H1 (cell line): ENCODE data around the gene AMH. TPM values are rescaled to one million over a fixed set of nuclear protein-coding genes. Genes with fewer than 3 reads are reported as not detected.

Experiments
- CTCF ChIA-PET: fragments of 300-600 bp; sonication (Branson Sonifier 250); formaldehyde crosslinking; loops from one replicate; lab custom pipeline; 2021; ENCODE audit not compliant: partially characterized antibody; lab: Charles Lee
- POLR2A ChIA-PET: fragments of 300-600 bp; sonication (Branson Sonifier 250); formaldehyde crosslinking; loops from one replicate; lab custom pipeline; 2021; ENCODE audit warnings: inconsistent platforms; ENCODE audit not compliant: partially characterized antibody; lab: Charles Lee
- DNase-seq, 2 experiments: peaks; one replicate each; pipeline versions ENCODE4 v3.0.0 to v3.0.0-alpha.2; 2010 to 2022; ENCODE audit warnings: low spot score in 2 of 2, low read depth in 1 of 2, mixed read lengths in 1 of 2
- FAIRE-seq: peaks from 2 replicates; lab custom pipeline; 2011; peaks lifted over from hg19 to GRCh38; lab: Jason Lieb, UNC
- H2AFZ ChIP-seq: 2 replicates; pipeline ENCODE4 v1.8.1; 2012; ENCODE audit warnings: low read length, inconsistent platforms
- H2AK5ac ChIP-seq: 2 replicates; pipeline ENCODE4 v1.6.1; 2013; ENCODE audit warnings: low read depth, low read length
- H2BK120ac ChIP-seq: replicated peaks from 2 replicates; pipeline ENCODE3; 2013; ENCODE audit warnings: low read depth, low read length, inconsistent platforms
- H2BK12ac ChIP-seq: 2 replicates; pipeline ENCODE4 v1.6.1; 2013; ENCODE audit warnings: low read depth, low read length
- H2BK15ac ChIP-seq: 2 replicates; pipeline ENCODE4 v1.6.1; 2013; ENCODE audit warnings: low read length
- H2BK20ac ChIP-seq: 2 replicates; pipeline ENCODE4 v1.6.1; 2013; ENCODE audit warnings: low read length
- H2BK5ac ChIP-seq: 2 replicates; pipeline ENCODE4 v1.6.1; 2013; ENCODE audit warnings: low read depth, low read length
- H3K14ac ChIP-seq: 2 replicates; pipeline ENCODE4 v1.6.1; 2013; ENCODE audit warnings: inconsistent platforms; ENCODE audit not compliant: insufficient read length
- H3K18ac ChIP-seq: 2 replicates; pipeline ENCODE4 v1.6.1; 2013; ENCODE audit warnings: low read length; ENCODE audit errors: extremely low read depth
- H3K23ac ChIP-seq: 2 replicates; pipeline ENCODE4 v1.6.1; 2013; ENCODE audit warnings: inconsistent platforms; ENCODE audit not compliant: insufficient read length
- H3K23me2 ChIP-seq: 2 replicates; pipeline ENCODE4 v1.6.1; 2013; ENCODE audit warnings: low read depth, low read length
- H3K27ac ChIP-seq: 2 replicates; pipeline ENCODE4 v1.6.1; 2011; ENCODE audit warnings: low read depth, low read length, inconsistent platforms
- H3K27me3 ChIP-seq, 4 experiments: replicated peaks in 1 of 4; 1 replicate in 1 of 4; 2 replicates in 3 of 4; pipeline versions ENCODE4 v1.6.1 to v1.8.1; 2011 to 2013; ENCODE audit warnings: low read length in 3 of 4, mild to moderate bottlenecking in 3 of 4, inconsistent platforms in 2 of 4, mixed read lengths in 2 of 4, moderate library complexity in 1 of 4; ENCODE audit not compliant: control insufficient read depth in 3 of 4, insufficient read depth in 3 of 4; ENCODE audit errors: extremely low read depth in 1 of 4
- H3K36me3 ChIP-seq, 4 experiments: 2 replicates each; pipeline versions ENCODE4 v1.6.1 to v1.8.1; 2011 to 2013; ENCODE audit warnings: mild to moderate bottlenecking in 4 of 4, low read length in 3 of 4, moderate library complexity in 2 of 4, control low read depth in 1 of 4, inconsistent platforms in 1 of 4; ENCODE audit not compliant: insufficient read depth in 4 of 4, control insufficient read depth in 2 of 4
- H3K4ac ChIP-seq: replicated peaks from 2 replicates; pipeline ENCODE3; 2013; ENCODE audit warnings: low read length, low read depth, mixed read lengths, inconsistent platforms; ENCODE audit not compliant: insufficient read length
- H3K4me1 ChIP-seq, 4 experiments: replicated peaks in 1 of 4; 1 replicate in 1 of 4; 2 replicates in 3 of 4; pipeline versions ENCODE4 v1.6.1 to v1.8.1; 2011 to 2013; ENCODE audit warnings: low read length in 3 of 4, inconsistent platforms in 2 of 4, mixed read lengths in 1 of 4; ENCODE audit not compliant: insufficient read depth in 4 of 4, control insufficient read depth in 3 of 4
- H3K4me2 ChIP-seq, 2 experiments: 2 replicates each; pipeline versions ENCODE4 v1.6.1 to v1.8.1; 2011 to 2013; ENCODE audit warnings: low read depth in 2 of 2, low read length in 2 of 2, control low read depth in 1 of 2, inconsistent platforms in 1 of 2, mild to moderate bottlenecking in 1 of 2; ENCODE audit not compliant: insufficient read depth in 1 of 2
- H3K4me3 ChIP-seq, 4 experiments: fragments of 200-600, 300-600 bp in 1 of 4; sonication (generic), shearing (Covaris generic), sonication (Bioruptor Twin) in 1 of 4; 2 replicates each; pipeline versions ENCODE4 v1.5.1 to v1.8.1; 2011 to 2016; ENCODE audit warnings: low read length in 4 of 4, low read depth in 3 of 4, control low read depth in 2 of 4, inconsistent platforms in 2 of 4, mild to moderate bottlenecking in 2 of 4, mixed read lengths in 1 of 4, moderate library complexity in 1 of 4; ENCODE audit not compliant: insufficient read depth in 2 of 4; ENCODE audit errors: extremely low read depth in 1 of 4
- H3K56ac ChIP-seq: replicated peaks from 2 replicates; pipeline ENCODE3; 2013; ENCODE audit warnings: low read depth, mild to moderate bottlenecking, mixed read lengths, low read length, inconsistent platforms; ENCODE audit not compliant: insufficient read length
- H3K79me1 ChIP-seq: 2 replicates; pipeline ENCODE4 v1.6.1; 2013; ENCODE audit warnings: low read depth, low read length, control low read depth
- H3K79me2 ChIP-seq, 2 experiments: 2 replicates each; pipeline versions ENCODE4 v1.6.1 to v1.8.1; 2012 to 2013; ENCODE audit warnings: low read length in 2 of 2, mild to moderate bottlenecking in 2 of 2, inconsistent platforms in 1 of 2; ENCODE audit not compliant: insufficient read depth in 2 of 2, control insufficient read depth in 1 of 2
- H3K9ac ChIP-seq, 4 experiments: replicated peaks in 1 of 4; 1 replicate in 1 of 4; 2 replicates in 3 of 4; pipeline versions ENCODE4 v1.6.1 to v1.8.1; 2011 to 2013; ENCODE audit warnings: low read depth in 3 of 4, low read length in 3 of 4, control low read depth in 2 of 4, mild to moderate bottlenecking in 2 of 4, moderate library complexity in 2 of 4, inconsistent platforms in 1 of 4; ENCODE audit errors: extremely low read depth in 1 of 4
- H3K9me3 ChIP-seq, 2 experiments: 2 replicates each; pipeline versions ENCODE4 v1.6.1 to v1.8.1; 2012 to 2013; ENCODE audit warnings: mild to moderate bottlenecking in 2 of 2, moderate library complexity in 2 of 2, control low read depth in 1 of 2, inconsistent platforms in 1 of 2, low read depth in 1 of 2, low read length in 1 of 2, mixed read lengths in 1 of 2; ENCODE audit not compliant: insufficient read depth in 2 of 2
- H4K20me1 ChIP-seq, 2 experiments: replicated peaks in 1 of 2; 2 replicates each; pipeline versions ENCODE3 to v1.8.1; 2011 to 2013; ENCODE audit warnings: inconsistent platforms in 2 of 2, low read length in 2 of 2, mild to moderate bottlenecking in 1 of 2; ENCODE audit not compliant: insufficient read depth in 2 of 2, control insufficient read depth in 1 of 2
- H4K5ac ChIP-seq: 2 replicates; pipeline ENCODE4 v1.6.1; 2013; ENCODE audit warnings: low read length, low read depth, mixed read lengths, inconsistent platforms; ENCODE audit not compliant: insufficient read length
- H4K8ac ChIP-seq: 2 replicates; pipeline ENCODE4 v1.8.0; 2013; ENCODE audit warnings: mild to moderate bottlenecking, moderate library complexity, low read length, inconsistent platforms; ENCODE audit not compliant: insufficient read depth; ENCODE audit errors: extremely low read depth
- H4K91ac ChIP-seq: replicated peaks from 2 replicates; pipeline ENCODE3; 2013; ENCODE audit warnings: low read length, mixed read lengths, inconsistent platforms; ENCODE audit not compliant: insufficient read length
- GTF2F1 ChIP-seq: IDR thresholded peaks from 2 replicates; pipeline ENCODE4 v1.6.1; 2012; ENCODE audit warnings: low read depth, low read length, improper control_type of control experiment, borderline replicate concordance
- MAFK ChIP-seq: IDR thresholded peaks from 2 replicates; pipeline ENCODE4 v1.6.1; 2012; ENCODE audit warnings: low read depth, mild to moderate bottlenecking, improper control_type of control experiment, low read length
- MAX ChIP-seq: IDR thresholded peaks from 2 replicates; pipeline ENCODE4 v1.6.1; 2012; ENCODE audit warnings: inconsistent platforms
- NRF1 ChIP-seq: IDR thresholded peaks from 2 replicates; pipeline ENCODE4 v1.6.1; 2011; ENCODE audit warnings: mild to moderate bottlenecking, low read depth, low read length, improper control_type of control experiment
- SRF ChIP-seq: IDR thresholded peaks from 2 replicates; pipeline ENCODE4 v1.6.1; 2011; ENCODE audit warnings: mild to moderate bottlenecking, low read depth, low read length, moderate library complexity
- TAF7 ChIP-seq: optimal IDR thresholded peaks from 2 replicates; pipeline ENCODE3; 2011; ENCODE audit warnings: low read depth, mild to moderate bottlenecking, inconsistent platforms, low read length, moderate library complexity, borderline replicate concordance
- WGBS, 2 experiments: shearing (Covaris generic) in 1 of 2; methylation state at CpG; one replicate each; pipeline versions ENCODE4 v1.1.6 to v1.1.7; 2013 to 2015; ENCODE audit warnings: low lambda C conversion rate in 2 of 2, mixed read lengths in 2 of 2, inconsistent platforms in 1 of 2, low coverage in 1 of 2, missing lambda C conversion rate in 1 of 2; ENCODE audit not compliant: insufficient replicate concordance in 2 of 2, insufficient coverage in 1 of 2, insufficient read length in 1 of 2; ENCODE audit errors: extremely low coverage in 1 of 2, missing lambda C conversion rate in 1 of 2; 5-methylcytosine and 5-hydroxymethylcytosine counted together
- polyA plus RNA-seq, 7 experiments: library from polyadenylated mRNA; depleted of rRNA in 3 of 7; stranded (reverse) in 5 of 7; unstranded in 2 of 7; fragments of >200 nt in 5 of 7; fragments of 200-250 nt in 2 of 7; gene quantifications; 1 replicate in 5 of 7; 2 replicates in 1 of 7; 4 replicates in 1 of 7; pipeline versions ENCODE4 v1.2.1 to v1.2.3, GENCODE V29; 2011 to 2013; ENCODE audit warnings: missing spikeins in 2 of 7, mixed read lengths in 2 of 7
- total RNA-seq: library from RNA; stranded (reverse); fragmentation: NEBNext Ultra II Directional; extraction: Animal tissue kit (Norgen Biotek cat#: 25700); gene quantifications from 2 replicates; pipeline ENCODE4 v1.2.1, GENCODE V29; 2021

The AMH gene
- total and polyA plus RNA-seq, 2 of the 8 experiments (the other 6 are each of a cell fraction or from before 2014, with no cell fraction given) = 10.5 to 15.4 TPM

GRCh38 chr19:2247433-2248101 lies 1.6 kb upstream of the AMH start:
- H3K56ac ChIP-seq = no peak overlapping the region
- H3K27me3 ChIP-seq = peaks cover 0 to 5% (median 2%) of the 10 kb centered on the region in 4 experiments; a peak in 2 of 7 replicates
- no peak overlapping the region for H3K23ac ChIP-seq
- no peak overlapping the region for H3K4ac ChIP-seq
- H4K8ac ChIP-seq = no peak overlapping the region
- H3K36me3 ChIP-seq = peaks cover 28 to 49% (median 44%) of the 10 kb centered on the region in 4 experiments
- H3K4me3 ChIP-seq = no peak overlapping the region
- no peak overlapping the region for H3K9ac ChIP-seq
- no peak overlapping the region for H2BK5ac ChIP-seq
- no peak overlapping the region for H2AK5ac ChIP-seq
- DNase-seq (no peak), FAIRE-seq (no peak)
- no peaks in the 10 kb centered on the region; a peak in 1 of 7 replicates for H3K4me1 ChIP-seq
- WGBS, 2 experiments = 98% methylated on average over 12 of the region's 28 CpGs; no CpG with 5 or more reads in 1 of the 2 experiments
- no peak for TF ChIP-seq SRF
- no peak for TF ChIP-seq NRF1
- TF ChIP-seq TAF7 = no peak
- TF ChIP-seq MAFK = no peak
- TF ChIP-seq GTF2F1 = no peak
- TF ChIP-seq MAX = no peak
- H2BK120ac ChIP-seq = no peak overlapping the region
- H3K18ac ChIP-seq = no peak overlapping the region
- H3K79me2 ChIP-seq = peaks cover 0 to 16% of the 10 kb centered on the region in 2 experiments; a peak in 2 of 4 replicates
- H3K4me2 ChIP-seq = no peak overlapping the region
- H4K20me1 ChIP-seq = peaks cover 20 to 36% of the 10 kb centered on the region in 2 experiments
- H3K9me3 ChIP-seq = no peaks in the 10 kb centered on the region; a peak in 1 of 4 replicates
- H3K27ac ChIP-seq = no peak overlapping the region
- CTCF ChIA-PET = interaction anchor here (1.1 kb wide), 1 partner anchor 69 kb away, joined by 3 read pairs; no protein-coding TSS in a partner anchor
- H3K79me1 ChIP-seq = peaks cover 2% of the 10 kb centered on the region
- H4K5ac ChIP-seq = no peak overlapping the region
- no peak overlapping the region for H2AFZ ChIP-seq
- no peak overlapping the region for H3K14ac ChIP-seq
- POLR2A ChIA-PET = interaction anchor here (7.8 to 18.7 kb wide), 3 partner anchors 6 to 22 kb away, joined by 52 to 330 read pairs (median 206); partner anchors contain the start of genes PLEKHJ1 and SF3A2
- no peak overlapping the region for H4K91ac ChIP-seq
- no peak overlapping the region for H2BK12ac ChIP-seq
- no peak overlapping the region for H2BK15ac ChIP-seq
- no peaks in the 10 kb centered on the region for H3K23me2 ChIP-seq
- H2BK20ac ChIP-seq = no peak overlapping the region
